IPS DF 4.7 (cell line): ENCODE results near the gene HES5.

ENCODE experiments used
- DNase-seq: peaks from one replicate; pipeline ENCODE4 v3.0.0-alpha.2; 2013; ENCODE audit warnings: low spot score; ENCODE audit errors: extremely low read depth

The HES5 gene

DNA sequence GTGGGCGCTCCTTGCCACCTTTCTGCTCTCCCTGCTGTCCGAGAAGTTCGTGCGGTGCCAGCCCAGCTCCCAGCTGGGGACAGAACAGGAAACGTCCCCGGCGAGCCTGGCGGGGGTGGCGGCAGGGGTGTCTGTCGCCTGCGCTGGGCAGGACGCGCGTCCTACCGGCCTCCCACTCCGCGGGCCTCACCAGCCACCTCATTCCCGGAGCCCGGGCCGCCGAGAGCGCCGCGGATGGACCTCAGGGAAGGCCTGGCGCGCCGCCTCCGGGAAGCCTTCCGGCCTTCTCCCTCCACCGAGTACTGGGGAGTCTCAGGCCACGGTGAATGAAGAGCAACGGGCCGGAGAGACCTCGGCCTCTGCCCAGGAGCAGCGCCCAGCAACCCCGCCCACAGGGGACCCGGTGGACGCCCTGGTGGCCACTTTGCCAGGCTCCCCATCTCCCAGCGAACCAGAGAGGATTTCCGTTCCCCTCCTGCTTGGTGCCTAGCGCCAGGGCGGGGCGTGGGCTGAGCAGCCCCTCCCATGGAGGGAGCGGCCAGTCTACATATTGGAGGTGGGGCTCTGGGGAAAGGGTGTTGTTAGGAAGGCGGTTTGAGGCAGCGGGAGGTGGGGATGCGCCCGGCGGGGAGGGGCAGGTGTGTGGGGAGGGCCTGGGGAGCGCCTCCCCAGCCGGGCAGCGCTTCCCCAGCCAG is 16.6 kb upstream of the HES5 start:
- DNase-seq = no peak

DNA sequence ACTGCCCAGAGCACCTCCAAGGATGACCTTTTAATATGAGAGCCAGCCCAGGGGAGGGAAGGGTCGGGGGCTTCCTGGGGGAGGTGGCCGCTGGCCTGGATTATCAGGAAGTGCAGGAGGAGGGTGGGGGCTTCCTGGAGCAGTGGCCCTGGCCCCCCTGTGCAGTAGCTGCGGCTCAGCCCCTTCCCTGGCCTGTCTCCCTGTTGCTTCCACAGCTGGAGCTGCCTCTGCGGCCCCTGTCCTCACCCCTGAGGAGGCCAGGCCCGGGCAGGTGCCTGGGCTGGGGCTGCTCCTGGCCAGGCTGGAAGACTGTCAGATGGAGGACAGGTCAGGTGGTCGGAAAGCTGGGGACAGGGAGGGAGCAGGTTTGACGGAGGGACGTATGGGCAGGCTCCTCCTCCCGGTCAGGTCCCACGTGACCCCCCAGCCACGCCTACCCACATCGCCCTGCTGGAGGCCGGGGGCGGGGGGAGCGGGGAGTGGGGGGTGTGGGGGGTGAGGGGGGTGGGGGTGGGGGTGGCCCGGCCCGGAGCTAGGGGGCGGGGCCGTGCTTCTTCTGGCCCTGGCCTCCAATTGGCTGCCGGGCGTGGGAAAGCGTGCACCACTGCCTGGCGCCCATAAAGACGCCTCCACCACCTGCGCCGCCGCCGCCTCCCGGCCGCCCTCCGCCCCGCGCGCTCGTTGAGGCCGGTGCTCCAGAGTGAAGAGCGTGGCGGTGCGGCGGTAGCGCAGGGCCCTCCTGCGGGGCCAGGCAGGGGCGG is 15.9 kb upstream of the HES5 start:
- DNase-seq = no peak

DNA sequence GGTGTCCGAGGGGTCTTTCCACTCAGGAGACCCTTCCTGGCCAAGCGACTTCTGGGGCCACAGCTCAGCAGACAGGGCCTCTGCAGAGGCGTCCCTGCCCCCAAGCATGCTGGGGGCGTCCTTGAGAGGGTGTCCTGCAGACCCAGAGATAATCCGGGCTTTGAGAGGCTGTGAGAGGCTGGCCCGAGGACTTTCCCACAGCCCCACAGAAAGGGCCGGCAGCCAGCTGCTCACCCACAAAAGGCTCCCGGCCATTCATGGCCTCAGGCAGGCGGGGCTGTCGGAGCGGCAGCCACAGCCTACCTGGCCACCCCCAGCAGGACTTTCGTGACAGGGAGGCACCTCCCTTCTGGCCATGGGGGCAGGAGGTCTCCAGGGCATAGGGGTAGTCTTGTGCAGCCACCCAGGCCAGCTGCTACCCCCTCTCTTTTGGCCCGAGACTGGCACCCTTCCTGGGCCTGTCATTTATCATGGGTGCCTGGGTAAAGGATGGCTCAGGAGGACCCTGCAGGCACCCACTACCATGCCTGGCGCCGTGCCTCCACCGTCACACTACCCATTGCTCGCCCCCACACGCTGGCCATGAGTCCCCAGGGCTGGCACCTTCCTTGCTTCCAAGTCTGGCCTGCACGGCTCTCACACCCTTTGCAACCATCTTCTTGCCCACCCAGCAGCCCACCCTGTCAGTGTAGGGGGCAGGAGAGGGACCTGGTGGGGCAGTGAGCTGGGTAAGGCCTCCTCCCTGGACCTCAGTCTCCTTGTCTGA is 15.0 kb upstream of the HES5 start:
- no peak for DNase-seq

DNA sequence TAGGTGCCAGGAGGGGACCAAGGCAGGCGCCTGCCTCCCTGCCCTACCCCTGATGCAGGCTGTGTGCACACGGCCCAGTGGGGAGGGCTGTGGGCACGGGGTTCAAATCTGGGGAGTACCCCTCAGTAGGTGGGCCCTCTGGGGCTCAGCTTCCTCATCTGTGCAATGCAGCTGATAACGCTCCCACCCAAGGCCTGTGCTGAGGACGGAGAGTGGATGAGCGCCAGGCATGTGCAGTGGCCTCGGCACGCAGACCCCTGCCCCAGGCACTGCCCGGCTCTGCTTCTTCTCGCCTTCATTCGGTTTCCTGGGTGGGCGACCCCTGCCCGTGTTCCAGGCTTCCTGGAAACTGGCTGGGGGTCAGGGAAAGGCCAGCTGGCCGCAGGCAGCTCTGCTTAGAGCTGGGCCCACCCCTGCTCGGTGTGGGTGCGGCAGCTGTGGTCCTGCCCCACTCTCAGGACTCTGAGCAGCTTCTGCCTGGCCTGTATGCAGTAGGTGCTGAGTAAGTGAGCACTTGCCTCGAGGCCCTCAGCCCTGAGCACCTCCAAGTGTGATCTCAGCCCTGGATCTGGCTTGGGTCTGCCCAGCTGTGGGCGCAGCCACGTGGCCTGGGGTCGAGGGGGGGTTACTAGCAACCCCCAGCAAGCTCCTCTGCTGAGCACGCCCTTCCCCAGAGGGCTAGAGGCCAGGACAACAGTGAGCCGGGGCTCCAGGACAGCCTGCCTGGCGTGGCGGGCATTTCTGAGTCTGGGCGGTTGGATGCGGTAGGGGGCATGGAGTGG is 14.2 kb upstream of the HES5 start:
- no peak for DNase-seq

DNA sequence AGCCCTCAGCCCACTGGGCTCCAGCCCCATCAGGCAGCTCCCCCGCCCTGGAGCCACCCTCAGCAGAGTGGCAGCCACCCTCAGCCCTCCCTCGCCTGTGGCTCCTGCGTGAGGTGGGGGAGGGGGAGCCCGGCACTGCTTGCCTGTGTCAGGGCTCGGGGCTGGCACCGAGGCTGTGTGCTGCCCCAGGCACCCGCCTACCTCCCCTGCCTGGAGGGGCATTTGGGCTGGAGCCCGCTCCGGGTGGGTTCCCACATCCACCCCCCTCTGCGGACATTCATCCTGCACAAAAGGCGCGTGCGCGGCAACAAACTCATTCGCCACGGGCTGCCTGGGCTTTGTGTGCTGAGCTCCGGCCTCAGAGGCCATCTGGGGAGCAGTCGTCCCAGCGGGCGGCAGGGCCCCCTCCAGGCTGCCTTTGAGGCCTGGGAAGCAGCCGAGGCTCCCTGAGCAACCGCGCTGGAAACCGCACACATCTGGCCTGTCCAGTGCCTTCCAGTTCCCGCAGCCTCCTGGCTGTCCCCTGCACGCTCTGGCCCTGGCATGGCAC is 13.6 kb upstream of the HES5 start:
- DNase-seq = no peak

DNA sequence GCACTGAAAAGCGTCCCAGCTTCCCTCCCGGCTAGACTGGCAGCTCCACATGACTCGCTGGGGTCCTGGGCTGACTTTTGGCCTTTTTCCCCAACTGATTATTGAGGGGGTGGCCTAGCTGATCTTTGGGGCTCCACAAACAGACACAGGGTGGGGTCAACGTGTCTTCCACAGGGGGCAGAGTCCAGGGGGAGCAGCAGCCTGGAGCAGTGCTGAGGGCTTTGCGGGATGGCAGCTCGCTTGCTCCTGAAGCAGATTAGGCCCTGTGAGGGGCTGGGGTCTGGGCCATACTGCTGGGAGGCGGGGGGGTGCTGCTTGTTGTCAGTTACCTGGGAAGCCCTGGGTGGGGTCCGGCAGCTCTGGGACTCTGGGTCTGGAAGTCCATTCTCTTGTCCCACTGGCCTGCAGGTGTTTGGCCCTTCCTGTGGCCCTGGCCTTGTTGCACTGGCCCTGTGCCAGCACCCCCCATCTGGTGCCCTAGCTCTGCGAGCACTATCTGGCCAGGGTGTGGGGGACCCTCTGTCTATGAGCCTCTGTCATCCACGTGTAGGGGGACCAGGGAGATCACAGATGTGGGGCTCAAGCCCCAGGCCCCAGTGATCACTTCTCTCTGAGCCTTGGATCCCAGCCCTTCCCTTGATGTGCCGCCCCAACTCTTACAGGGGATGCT is 12.3 kb upstream of the HES5 start:
- DNase-seq = no peak

DNA sequence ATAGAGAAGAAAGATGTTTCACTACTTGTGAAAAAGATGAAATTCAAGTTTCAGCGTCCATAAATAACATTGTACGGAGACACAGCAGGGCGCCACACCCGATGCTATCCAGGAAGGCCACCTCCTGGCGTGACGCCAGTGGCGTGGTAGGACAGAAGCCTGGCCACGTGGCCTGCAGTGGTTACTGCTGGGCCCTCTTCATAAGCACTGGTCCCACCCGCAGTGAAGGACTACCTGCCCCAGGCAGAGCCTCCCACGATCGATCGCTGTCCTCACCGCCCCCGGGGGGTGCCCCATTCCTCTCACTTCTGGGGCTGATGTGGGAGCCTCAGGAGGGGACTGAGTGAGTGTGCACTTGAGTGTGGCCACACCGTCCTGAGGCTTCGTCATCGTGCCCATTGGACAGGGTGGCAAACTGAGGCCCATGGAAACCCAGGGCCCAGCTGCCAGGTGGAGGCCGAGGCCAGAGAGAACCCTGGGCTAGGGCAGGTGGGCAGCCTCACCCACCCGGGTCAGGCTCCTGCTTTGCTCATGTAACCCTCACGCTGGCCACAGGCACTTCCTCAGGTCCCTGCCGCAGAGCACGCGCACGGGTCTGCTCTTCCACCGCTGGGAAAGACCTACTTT is 11.7 kb upstream of the HES5 start:
- DNase-seq = no peak

DNA sequence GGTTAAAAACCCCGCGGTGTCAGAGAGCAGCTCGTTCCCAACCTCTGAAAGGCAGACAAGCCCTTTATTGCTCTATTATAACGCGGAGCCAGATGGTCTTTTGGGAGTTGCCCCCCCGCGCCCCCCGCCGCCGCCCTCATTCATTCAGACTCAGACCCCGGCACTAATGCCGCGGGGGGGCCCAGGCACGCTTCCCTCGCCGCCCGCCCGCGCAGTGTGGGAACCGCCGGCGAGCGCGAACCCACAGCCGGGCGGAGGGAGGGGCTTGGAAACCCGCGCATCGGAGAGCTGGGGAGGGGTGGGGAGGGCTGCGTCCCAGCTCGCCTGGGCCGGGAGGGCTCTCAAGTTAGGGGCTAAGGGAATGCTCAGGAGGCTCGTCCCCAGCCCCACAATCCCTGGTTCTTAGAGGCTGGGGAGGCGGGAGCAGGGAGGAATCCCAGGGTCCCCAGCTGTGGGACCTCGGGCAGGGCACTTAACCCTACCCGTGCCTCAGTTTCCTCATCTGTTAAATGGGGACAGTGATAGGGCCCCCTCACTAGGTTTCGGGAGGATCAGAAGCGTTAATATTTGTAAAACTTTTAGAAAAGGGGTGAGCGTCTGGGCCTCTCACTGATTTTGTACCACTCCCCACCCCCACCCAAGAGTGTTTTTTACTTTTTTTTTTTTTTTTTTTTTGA is 10.9 kb upstream of the HES5 start:
- DNase-seq = no peak

DNA sequence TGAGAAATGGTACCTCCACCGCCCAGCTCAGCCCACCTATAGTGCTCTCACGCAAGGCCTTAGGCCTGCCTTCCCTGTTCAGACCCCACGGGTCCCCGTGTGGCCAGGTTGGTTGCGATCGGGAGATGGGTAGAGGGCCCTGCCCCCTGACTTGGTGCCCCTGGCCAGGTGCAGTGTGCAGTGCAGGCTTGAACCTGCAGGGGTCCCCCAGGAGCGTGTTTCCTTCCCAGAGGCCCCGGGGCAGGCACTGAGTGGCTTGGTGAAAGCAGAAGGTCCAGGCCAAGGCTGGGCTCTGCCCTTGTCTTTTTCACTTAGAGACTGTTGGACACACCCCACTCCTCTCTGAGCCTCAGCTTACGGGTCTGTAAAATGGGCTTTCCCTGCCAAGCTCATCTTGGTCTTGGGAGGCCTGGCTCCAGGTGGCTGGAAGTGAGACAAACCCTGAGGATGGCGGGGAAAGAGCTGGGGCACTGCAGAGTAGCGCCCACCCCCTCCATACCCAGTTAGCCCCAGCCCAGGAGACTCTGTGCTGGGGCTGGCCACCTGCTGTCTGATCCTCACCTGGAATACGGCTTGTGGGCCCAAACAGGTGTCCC is 9.3 kb upstream of the HES5 start:
- no peak for DNase-seq

DNA sequence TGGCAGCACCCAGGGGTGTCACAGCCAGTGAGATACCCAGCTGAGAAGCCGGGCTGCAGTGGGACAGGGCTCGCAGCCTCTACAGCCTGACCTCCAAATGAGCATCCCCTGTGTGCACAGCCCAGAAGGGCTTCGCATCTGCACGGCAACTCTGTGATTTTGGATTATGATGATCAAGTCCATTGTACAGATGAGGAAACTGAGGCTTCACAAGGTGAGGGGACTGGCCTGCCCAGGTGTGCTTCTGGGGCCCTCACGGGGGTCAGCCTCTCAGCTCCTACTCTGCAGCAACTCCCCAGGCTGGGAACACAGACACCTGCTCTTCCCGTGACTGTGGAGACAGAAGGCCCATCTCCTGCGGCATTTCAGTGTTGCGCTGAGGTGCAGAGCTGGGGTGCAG is 8.8 kb upstream of the HES5 start:
- no peak for DNase-seq

DNA sequence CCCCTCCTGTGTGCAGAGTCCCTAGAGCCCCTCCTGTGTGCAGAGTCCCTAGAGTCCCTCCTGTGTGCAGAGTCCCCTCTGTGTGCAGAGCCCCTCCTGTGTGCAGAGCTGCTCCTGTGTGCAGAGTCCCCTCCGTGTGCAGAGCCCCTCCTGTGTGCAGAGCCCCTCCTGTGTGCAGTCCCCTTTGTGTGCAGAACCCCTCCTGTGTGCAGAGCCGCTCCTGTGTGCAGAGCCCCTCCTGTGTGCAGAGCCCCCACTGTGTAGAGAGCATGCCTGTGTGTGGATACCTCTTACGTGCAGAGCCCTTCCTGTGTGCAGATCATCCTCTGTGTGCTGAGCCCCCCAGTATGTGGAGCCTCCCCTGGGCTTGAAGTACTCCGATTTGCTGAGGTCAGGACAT is 8.3 kb upstream of the HES5 start:
- no peak for DNase-seq

DNA sequence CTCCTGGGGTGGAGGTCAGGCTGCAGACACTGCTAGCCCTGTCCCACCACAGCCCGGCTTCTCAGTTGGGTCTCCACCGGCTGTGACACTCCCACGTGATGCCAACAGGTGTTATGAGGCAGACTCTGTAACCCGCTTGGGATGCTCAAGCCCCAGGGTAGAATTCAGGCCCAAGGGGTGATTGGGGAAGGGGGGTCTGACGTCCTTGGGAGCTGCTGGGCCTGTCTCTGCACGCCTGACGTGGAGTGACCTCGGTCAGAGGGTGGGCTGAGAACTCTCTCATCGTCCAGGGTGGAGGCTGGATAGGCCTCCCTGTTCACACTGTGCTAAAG is 7.7 kb upstream of the HES5 start:
- no peak for DNase-seq

DNA sequence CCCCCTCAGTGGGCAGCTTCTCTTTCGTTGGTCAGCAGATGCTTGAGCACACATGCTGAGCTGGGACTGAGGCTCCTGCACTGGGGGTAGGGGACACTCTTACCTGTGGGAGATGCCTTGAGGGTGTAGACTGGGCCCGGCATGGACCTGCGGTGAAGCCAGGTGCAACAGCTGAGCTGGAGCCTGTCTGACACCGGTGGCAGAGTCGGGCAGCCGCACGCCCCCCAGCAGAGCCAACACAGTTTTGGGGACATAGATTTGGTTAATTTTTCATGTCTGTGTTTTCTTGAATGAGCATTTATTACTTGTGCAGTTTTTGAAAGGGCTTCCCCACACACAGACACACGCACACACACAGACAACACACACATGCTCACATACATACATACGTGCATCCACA is 5.9 kb upstream of the HES5 start:
- no peak for DNase-seq

DNA sequence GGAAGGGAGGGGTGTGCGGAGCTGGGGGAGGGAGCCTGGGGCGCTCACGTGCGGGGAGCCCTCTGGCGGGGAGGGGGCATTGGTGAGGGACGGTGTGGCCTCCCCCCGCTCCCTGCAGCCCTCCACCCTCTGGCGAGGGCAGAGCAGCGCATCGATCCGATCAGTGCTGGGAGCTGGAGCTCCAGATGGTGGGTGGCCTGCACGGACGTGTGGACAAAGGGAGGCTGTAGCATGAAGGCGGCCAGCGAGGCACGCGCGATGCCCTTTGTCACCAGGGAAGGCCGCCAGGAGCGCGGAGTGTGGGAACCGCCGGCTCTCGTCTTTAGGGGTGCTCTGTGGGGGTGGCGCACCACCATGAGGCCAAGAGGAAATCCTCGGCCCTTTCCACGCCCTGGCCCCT is 5.4 kb upstream of the HES5 start:
- DNase-seq = no peak

DNA sequence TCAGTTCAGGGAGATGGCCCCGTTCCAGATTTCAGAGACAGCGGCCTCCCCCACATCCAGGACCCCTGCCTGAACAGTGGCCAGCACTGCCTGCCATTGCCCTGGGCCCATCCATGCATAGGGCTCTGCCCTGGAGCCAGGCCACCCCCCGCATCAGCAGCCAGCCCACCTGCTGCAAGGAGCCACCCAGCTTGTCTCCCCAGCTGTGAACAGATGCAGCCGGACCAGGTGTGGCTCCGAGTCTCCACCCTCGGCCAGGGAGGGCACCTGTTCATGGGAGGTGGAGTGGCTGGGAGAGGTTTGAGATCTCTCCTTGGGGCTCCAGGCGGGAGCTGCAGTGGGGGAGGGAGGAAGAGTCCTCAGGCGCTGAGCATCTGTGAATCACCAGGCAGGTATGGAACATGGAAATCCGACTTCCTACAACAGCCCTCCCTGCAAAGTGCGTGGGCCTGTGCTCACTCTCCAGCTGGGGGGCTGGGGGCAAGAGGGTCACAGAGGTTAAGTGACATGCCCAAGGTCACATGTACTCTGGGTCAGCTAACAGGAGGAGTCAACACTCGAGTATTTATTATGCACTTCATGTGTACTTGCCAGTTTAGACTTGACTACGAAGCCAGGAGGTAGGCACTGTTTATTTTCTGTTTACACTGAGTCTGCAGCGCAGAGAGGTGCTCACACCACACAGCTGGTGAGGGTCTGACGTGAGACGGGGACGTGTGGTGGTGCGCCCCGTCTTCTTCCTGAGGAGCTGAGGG is 4.8 kb upstream of the HES5 start:
- no peak for DNase-seq

DNA sequence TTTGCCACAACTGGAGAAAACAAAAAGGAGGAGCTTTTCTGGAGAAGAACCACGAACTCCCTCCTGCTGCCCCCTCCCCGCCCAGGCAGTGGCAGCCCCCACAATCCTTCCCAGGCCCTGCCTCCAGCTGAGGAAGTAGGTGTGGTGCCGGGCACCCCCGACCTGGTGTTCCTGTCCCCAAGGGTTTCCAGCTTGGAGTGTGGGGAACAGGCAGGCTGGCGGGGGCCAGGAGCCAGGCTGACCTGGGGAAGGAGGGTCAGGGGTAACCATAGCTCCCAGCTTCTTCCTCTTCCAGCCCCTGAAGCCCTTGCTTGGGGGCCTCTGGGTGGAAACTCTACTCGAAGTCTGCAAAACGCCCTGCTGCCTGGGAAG is 4.2 kb upstream of the HES5 start:
- no peak for DNase-seq

DNA sequence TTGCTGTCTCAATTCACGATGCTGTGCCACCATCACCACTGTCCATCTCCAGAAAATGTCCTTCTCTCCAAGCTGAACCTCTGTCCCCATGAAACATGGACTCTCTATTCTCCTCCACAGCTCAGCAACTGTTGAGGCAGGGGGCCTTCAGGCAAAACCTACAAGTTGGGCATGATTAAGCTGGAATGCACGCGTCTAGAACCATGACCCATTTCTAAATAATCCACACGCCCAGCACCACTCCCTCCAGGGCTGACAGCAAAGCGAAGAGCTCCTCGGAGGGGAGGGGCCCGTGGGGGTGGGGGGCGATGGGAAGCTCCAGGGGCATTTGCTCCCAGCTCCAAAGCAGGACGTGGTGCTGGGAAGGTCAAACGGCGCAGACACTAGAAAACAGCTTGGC is 3.3 kb upstream of the HES5 start:
- DNase-seq = no peak

DNA sequence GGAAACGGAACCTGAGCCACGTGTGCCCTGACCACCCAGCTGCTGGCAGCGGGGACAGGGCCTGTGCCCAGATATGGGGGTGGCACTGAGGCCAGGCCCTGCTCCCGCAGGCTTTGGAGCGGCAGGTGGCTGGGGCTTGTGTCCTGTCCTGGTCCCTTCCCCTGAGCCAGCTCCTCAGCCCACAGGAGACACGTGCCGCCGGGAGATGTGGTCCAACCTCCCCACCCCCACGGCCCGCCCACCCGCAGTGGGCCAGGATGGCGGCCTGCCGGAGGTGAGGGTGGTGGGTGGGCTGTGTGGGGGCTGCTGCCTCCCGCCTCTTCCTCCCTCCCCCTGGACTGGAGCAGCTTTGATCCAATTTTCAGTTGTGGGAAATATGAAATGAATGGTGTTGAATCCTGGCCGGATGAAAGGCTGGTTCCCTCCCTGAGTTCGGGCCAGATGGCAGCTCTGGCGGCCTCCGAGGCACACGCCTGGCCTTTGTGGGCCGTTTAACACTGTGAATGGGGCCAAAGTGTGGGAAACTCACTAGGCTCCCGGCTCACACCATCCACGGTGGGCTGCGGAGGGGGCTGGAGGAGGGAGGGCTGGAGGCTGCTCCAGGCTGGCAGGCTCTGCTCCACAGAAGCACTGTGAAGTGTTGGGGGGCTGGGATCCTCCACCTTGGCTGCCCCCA is 2.6 kb upstream of the HES5 start:
- DNase-seq = no peak
